Tibial artery (tissue), 4 donors: Measurements from ENCODE around the gene NHLH1.

Experiments used
- DNase-seq, 2 donors: peaks; one replicate each; pipeline ENCODE4 v3.0.0-alpha.2; 2019
- H3K27ac ChIP-seq, 2 donors: fragments of 200-600 bp; sonication (generic) in 1 of 2; 1 replicate in 1 of 2; 2 replicates in 1 of 2; pipeline ENCODE4 v1.5.1; 2018 to 2019; ENCODE audit warnings: mild to moderate bottlenecking in 1 of 2
- H3K27me3 ChIP-seq, 2 donors: fragments of 200-600 bp; sonication (generic) in 1 of 2; one replicate each; pipeline versions ENCODE4 v1.5.1 to v1.6.0; 2016 to 2019
- H3K36me3 ChIP-seq, 3 donors: fragments of 200-600 bp; sonication (generic) in 2 of 3; one replicate each; pipeline ENCODE4 v1.5.1; 2016 to 2019; ENCODE audit warnings: mild to moderate bottlenecking in 2 of 3
- H3K4me1 ChIP-seq, 4 donors: fragments of 200-600 bp; sonication (generic) in 2 of 4; 1 replicate in 3 of 4; 2 replicates in 1 of 4; pipeline ENCODE4 v1.5.1; 2016 to 2019
- H3K4me3 ChIP-seq, 2 donors: fragments of 200-600 bp; sonication (generic) in 1 of 2; 1 replicate in 1 of 2; 2 replicates in 1 of 2; pipeline ENCODE4 v1.5.1; 2018 to 2019; ENCODE audit warnings: mild to moderate bottlenecking in 2 of 2
- H3K9me3 ChIP-seq, 3 donors: fragments of 200-600 bp; sonication (generic) in 1 of 3; one replicate each; pipeline ENCODE4 v1.5.1; 2016 to 2019
- intact Hi-C: fragments of 100-400 bp; cut with DNase I; formaldehyde crosslinking; loops from one replicate; pipeline ENCODE4 v1.15.0; 2023; ENCODE audit warnings: low total_unique reads
- TF ChIP-seq, protein P1 (sequence below), 2 experiments: fragments of 200-600 bp in 1 of 2; fragments of 450-650 bp in 1 of 2; IDR thresholded peaks; one replicate each; pipeline ENCODE4 v1.5.1; 2017 to 2019; ENCODE audit warnings: antibody characterized with exemption in 2 of 2, mild to moderate bottlenecking in 1 of 2, moderate library complexity in 1 of 2

The NHLH1 gene

DNA sequence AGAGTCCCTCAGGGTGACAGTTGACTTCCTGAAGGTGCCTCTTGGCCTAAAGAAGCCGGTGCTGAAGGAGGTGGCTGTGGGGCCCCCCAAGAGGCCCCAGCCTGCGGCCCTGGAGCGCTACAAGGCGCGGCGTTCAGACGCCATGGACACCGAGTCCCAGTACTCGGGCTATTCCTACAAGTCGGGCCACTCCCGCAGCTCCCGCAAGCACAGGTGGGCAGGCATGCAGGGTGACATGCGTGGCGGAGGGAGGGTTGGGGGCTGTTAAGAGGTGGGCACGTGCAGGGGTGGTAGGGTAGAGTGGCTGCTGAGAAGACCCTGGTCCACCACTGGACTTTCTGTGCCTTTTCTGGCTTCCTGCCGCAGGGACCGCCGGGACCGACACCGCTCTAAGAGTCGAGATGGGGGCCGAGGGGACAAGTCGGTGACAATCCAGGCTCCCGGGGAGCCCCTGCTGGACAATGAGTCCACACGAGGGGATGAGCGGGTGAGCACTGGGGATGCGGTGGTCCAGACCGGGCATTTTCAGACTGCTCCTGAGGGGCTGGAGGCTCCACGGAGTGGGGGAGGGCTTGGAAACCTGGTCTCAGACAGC lies 48.9 kb downstream of the NHLH1 start:
- Histone ChIP-seq H3K9me3 (no peaks in the 10 kb centered on the region), H3K4me1 (no peaks in the 10 kb centered on the region), H3K27ac (no peak overlapping the region), H3K36me3 (peaks cover 0 to 5% (median 0%) of the 10 kb centered on the region in 3 donors), H3K27me3 (no peaks in the 10 kb centered on the region), H3K4me3 (no peak overlapping the region)
- TF ChIP-seq, protein P1, sequence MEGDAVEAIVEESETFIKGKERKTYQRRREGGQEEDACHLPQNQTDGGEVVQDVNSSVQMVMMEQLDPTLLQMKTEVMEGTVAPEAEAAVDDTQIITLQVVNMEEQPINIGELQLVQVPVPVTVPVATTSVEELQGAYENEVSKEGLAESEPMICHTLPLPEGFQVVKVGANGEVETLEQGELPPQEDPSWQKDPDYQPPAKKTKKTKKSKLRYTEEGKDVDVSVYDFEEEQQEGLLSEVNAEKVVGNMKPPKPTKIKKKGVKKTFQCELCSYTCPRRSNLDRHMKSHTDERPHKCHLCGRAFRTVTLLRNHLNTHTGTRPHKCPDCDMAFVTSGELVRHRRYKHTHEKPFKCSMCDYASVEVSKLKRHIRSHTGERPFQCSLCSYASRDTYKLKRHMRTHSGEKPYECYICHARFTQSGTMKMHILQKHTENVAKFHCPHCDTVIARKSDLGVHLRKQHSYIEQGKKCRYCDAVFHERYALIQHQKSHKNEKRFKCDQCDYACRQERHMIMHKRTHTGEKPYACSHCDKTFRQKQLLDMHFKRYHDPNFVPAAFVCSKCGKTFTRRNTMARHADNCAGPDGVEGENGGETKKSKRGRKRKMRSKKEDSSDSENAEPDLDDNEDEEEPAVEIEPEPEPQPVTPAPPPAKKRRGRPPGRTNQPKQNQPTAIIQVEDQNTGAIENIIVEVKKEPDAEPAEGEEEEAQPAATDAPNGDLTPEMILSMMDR (IDR thresholded peaks at IDR 0.05): no peak
- DNase-seq: no peak
- intact Hi-C loops: no loop called here

DNA sequence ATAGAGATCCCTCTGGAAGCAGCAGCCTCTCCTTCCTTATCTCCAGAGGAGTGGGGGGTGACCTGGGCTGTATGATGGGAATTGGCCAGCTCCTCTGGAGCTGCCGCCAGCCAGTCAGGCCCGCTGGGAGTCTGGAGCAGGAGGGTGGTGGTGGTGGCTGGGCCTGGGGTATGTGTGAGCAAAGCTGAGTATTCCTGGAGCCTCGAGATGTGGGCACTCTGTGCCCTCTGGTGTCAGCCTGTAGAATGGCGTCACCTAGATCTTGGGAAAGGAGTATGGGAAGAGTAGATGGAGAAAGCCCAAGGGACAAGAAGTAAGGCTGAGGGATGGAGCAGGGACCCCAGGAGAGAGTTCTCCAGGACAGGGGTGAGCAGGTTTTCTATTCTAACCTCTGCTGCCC lies 49.5 kb downstream of the NHLH1 start:
- intact Hi-C loops: no loop called here
- Histone ChIP-seq H3K27ac (no peak overlapping the region), H3K9me3 (no peaks in the 10 kb centered on the region), H3K4me1 (no peaks in the 10 kb centered on the region), H3K36me3 (peaks cover 0 to 10% (median 0%) of the 10 kb centered on the region in 3 donors), H3K27me3 (no peaks in the 10 kb centered on the region), H3K4me3 (no peak overlapping the region)
- TF ChIP-seq, protein P1 (IDR thresholded peaks at IDR 0.05): no peak
- no peak for DNase-seq

DNA sequence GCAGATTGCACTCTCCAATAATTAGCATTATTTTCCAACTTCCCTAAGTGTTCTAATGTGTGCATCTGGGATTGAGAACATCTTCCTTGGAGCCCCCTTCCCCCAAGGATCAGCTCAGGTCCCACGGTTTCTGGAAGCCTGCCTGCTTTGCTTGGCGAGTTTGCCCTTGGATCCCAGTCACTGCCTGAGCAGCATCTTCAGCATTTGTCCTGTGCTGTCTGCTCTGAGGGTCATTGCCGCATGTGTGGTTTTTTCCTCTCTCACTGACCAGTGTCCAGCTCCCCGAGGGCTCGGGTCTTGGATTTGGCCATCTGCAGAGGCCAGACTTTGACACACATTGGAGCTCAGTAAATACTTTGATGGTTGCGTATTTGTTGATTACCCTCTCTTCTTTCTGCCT lies 51.6 kb downstream of the NHLH1 start:
- intact Hi-C loops: no loop called here
- no peak overlapping the region for H3K27ac ChIP-seq
- TF ChIP-seq, protein P1 (IDR thresholded peaks at IDR 0.05): no peak
- no peaks in the 10 kb centered on the region for H3K9me3 ChIP-seq
- peaks cover 0 to 12% (median 0%) of the 10 kb centered on the region in 3 donors for H3K36me3 ChIP-seq
- DNase-seq: no peak
- H3K27me3 ChIP-seq: no peaks in the 10 kb centered on the region
- no peaks in the 10 kb centered on the region for H3K4me1 ChIP-seq
- H3K4me3 ChIP-seq: no peak overlapping the region

DNA sequence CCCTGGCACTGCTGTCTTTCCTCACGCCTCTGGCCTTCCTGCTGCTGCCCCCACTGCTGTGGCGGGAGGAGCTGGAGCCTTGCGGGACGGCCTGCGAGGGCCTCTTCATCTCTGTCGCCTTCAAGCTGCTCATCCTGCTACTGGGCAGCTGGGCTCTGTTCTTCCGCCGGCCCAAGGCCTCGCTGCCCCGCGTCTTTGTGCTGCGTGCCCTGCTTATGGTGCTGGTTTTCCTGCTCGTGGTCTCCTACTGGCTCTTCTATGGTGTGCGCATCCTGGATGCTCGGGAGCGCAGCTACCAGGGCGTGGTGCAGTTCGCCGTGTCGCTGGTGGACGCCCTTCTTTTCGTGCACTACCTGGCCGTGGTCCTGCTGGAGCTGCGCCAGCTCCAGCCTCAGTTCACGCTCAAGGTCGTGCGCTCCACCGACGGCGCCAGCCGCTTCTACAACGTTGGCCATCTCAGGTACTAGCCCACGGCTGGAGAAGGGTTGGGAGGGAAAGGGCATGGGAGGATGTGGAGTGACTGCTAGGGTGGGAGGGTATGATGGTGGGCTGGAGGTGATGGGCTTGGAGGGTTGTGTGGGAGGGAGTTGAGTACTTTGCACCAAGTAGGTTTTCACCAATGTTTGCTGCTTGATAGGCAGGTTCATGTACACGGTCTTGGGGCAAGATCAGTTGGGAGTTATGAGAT lies 52.4 kb downstream of the NHLH1 start:
- no peaks in the 10 kb centered on the region for H3K4me1 ChIP-seq
- no peak for DNase-seq
- no peaks in the 10 kb centered on the region for H3K27me3 ChIP-seq
- TF ChIP-seq, protein P1 (IDR thresholded peaks at IDR 0.05): no peak
- intact Hi-C loops: no loop called here
- no peak overlapping the region for H3K4me3 ChIP-seq
- H3K27ac ChIP-seq: no peak overlapping the region
- no peaks in the 10 kb centered on the region for H3K9me3 ChIP-seq
- H3K36me3 ChIP-seq: peaks cover 0 to 18% (median 0%) of the 10 kb centered on the region in 3 donors

DNA sequence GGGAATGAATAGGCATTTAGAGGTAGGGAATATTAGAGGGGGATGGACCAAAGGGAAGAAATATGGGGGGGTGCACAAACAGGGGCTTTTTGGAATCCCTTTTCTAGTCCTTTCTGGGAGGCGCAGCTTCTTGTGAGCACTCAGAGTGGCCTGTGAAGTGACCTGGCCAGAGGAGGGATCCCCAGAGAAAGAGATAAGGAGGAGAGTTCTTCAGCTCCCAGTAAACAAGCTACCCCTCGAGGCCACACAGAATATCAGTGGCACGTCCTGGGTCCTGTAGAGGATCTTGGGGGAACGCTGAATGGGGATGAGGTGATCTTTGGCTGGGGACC lies 52.9 kb downstream of the NHLH1 start:
- Histone ChIP-seq H3K27ac (no peak overlapping the region), H3K36me3 (peaks cover 0 to 23% (median 0%) of the 10 kb centered on the region in 3 donors), H3K4me3 (no peak overlapping the region), H3K27me3 (no peaks in the 10 kb centered on the region), H3K4me1 (no peaks in the 10 kb centered on the region), H3K9me3 (no peaks in the 10 kb centered on the region)
- no peak for DNase-seq
- intact Hi-C loops: no loop called here
- TF ChIP-seq, protein P1 (IDR thresholded peaks at IDR 0.05): no peak
